Measurements from ENCODE around the gene SEZ6L2. TPM values are rescaled to one million over a fixed set of nuclear protein-coding genes. Genes with fewer than 3 reads are reported as not detected.

Gene SEZ6L2
- total RNA-seq, 2 experiments from 2014 or later = 0.11 to 0.13 TPM

DNA sequence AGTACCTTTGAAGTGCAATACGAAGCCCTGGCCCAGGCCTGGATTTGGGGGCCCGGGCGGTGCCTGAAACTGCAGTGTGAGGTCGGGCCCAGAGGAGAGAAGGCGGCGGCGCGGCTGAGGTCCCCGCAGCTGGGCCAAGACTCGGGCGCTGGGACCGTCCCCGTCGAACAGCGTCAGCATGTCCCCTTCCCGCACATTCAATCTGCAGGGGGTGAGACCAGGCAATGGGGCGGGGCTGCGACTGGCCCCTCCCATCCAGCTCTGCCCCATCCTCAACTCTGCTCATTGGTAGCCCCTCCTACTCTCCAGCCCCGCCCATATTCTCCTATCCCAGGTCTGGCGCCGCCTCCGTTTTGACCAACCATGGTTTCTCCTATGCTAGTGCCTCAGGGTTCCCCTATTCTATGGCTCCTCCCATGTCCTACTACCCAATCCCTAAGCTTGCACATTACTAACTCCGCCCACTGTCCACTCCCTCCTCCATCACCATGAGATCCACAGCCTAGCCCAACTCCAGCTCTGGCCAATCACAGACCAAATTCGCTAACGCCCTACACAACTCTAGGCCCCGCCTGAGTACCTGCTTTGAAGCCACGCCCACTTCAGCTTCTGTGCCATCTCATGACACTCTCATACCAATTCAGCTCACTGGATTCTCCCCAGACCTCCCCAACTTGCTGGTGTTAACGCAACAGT is 21.9 kb downstream of the SEZ6L2 start:
- ATAC-seq (peak; percentile 89), DNase-seq (peak; percentile 81)
- no peak overlapping the region for H3K27ac Mint-ChIP-seq
- peaks cover 16% of the 10 kb centered on the region for H3K4me1 Mint-ChIP-seq (ENCODE audit: low read depth)
- POLR2A ChIA-PET = interaction anchor here (0.9 to 1.5 kb wide), 5 partner anchors 13 to 74 kb away, joined by 3 to 5 read pairs (median 3); partner anchors contain the start of gene KCTD13
- TF ChIP-seq, protein P1, sequence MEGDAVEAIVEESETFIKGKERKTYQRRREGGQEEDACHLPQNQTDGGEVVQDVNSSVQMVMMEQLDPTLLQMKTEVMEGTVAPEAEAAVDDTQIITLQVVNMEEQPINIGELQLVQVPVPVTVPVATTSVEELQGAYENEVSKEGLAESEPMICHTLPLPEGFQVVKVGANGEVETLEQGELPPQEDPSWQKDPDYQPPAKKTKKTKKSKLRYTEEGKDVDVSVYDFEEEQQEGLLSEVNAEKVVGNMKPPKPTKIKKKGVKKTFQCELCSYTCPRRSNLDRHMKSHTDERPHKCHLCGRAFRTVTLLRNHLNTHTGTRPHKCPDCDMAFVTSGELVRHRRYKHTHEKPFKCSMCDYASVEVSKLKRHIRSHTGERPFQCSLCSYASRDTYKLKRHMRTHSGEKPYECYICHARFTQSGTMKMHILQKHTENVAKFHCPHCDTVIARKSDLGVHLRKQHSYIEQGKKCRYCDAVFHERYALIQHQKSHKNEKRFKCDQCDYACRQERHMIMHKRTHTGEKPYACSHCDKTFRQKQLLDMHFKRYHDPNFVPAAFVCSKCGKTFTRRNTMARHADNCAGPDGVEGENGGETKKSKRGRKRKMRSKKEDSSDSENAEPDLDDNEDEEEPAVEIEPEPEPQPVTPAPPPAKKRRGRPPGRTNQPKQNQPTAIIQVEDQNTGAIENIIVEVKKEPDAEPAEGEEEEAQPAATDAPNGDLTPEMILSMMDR (IDR thresholded peaks at IDR 0.05) = no peak
- H3K27me3 Mint-ChIP-seq = peaks cover 30% of the 10 kb centered on the region
- intact Hi-C loops (cut with micrococcal nuclease) = no loop called here
- no peaks in the 10 kb centered on the region for H3K9me3 Mint-ChIP-seq
- peak overlapping the region; percentile 61 for H3K4me3 Mint-ChIP-seq
- CTCF ChIA-PET = interaction anchor here (1.4 to 2.0 kb wide), 2 partner anchors 29 to 155 kb away, joined by 6 to 14 read pairs; no protein-coding TSS in a partner anchor
- H3K36me3 Mint-ChIP-seq (ENCODE audit: low read depth) = no peaks in the 10 kb centered on the region

GRCh38 chr16:29876594-29877249 is 22.6 kb downstream of the SEZ6L2 start:
- H3K4me3 Mint-ChIP-seq = peak overlapping the region; percentile 61
- CTCF ChIA-PET = interaction anchor here (1.4 to 2.0 kb wide), 2 partner anchors 28 to 155 kb away, joined by 6 to 14 read pairs; no protein-coding TSS in a partner anchor
- DNase-seq (peak; percentile 50), ATAC-seq (peak; percentile 52)
- POLR2A ChIA-PET = interaction anchor here (0.9 to 1.5 kb wide), 4 partner anchors 12 to 75 kb away, joined by 3 to 4 read pairs (median 3); partner anchors contain the start of gene KCTD13
- TF ChIP-seq, protein P1 (IDR thresholded peaks at IDR 0.05) = no peak
- intact Hi-C loops (cut with micrococcal nuclease) = no loop called here
- no peaks in the 10 kb centered on the region for H3K9me3 Mint-ChIP-seq
- H3K36me3 Mint-ChIP-seq (ENCODE audit: low read depth) = no peaks in the 10 kb centered on the region
- peaks cover 16% of the 10 kb centered on the region for H3K4me1 Mint-ChIP-seq (ENCODE audit: low read depth)
- peaks cover 30% of the 10 kb centered on the region for H3K27me3 Mint-ChIP-seq
- H3K27ac Mint-ChIP-seq = no peak overlapping the region

DNA sequence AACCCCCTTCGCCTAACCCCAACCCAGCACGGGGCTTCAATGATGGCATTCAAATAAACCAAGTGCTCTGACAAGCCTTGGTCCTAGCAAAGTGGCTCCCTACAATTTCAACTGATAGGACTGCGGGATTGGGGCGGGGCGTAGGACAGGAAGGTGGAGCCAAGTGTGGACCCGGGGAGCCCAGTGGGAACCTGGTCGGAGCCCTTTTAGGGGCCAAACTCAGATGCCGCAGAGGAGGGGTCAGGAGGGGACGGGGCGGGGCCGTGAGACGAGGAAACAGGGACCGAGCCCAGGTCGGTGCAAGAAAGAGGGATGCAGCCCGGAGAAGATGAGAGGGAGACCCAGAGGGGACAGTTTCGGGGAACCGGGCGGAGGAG is 23.1 kb downstream of the SEZ6L2 start:
- CTCF ChIA-PET = interaction anchor here (0.8 kb wide), 1 partner anchor 8 kb away, joined by 4 read pairs; no protein-coding TSS in a partner anchor

DNA sequence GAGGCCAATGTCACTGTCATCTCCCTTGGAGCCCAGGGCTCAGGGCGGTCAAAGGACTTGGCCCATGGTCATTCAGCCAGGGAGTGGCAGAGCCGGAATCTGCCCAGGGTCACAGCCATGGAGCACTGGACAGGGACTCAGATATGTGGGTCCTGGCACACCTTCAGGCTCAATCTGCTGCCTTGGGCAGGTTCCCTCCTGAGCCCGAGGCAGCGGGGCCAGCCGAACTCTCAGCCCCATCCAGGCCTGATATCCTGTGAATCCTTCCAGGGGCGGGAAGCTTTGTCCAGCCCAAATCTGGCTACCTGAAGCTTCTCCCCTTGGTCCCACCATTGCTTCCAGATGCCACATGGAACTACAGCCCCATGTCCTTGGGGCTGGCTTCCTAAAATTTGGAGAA is 24.1 kb downstream of the SEZ6L2 start:
- Mint-ChIP-seq H3K36me3 (ENCODE audit: low read depth) (no peaks in the 10 kb centered on the region), H3K4me3 (no peak overlapping the region), H3K4me1 (ENCODE audit: low read depth) (peaks cover 16% of the 10 kb centered on the region), H3K9me3 (no peaks in the 10 kb centered on the region), H3K27me3 (peaks cover 28% of the 10 kb centered on the region), H3K27ac (no peak overlapping the region)
- ChIA-PET POLR2A (interaction anchor here (0.8 kb wide), 2 partner anchors 51 to 87 kb away, joined by 3 read pairs; partner anchors contain the start of gene KCTD13), CTCF (interaction anchor here (0.8 kb wide), 1 partner anchor 9 kb away, joined by 4 read pairs; no protein-coding TSS in a partner anchor)
- ATAC-seq (no peak), DNase-seq (no peak)
- TF ChIP-seq, protein P1 (IDR thresholded peaks at IDR 0.05) = no peak
- intact Hi-C loops (cut with micrococcal nuclease) = no loop called here

More for the DNA sequence above, 23.1 kb downstream of the SEZ6L2 start:
- peaks cover 30% of the 10 kb centered on the region for H3K27me3 Mint-ChIP-seq
- intact Hi-C loops (cut with micrococcal nuclease) = no loop called here
- H3K4me1 Mint-ChIP-seq (ENCODE audit: low read depth) = peaks cover 16% of the 10 kb centered on the region
- no peaks in the 10 kb centered on the region for H3K9me3 Mint-ChIP-seq
- POLR2A ChIA-PET = interaction anchor here (0.8 kb wide), 1 partner anchor 86 kb away, joined by 3 read pairs; no protein-coding TSS in a partner anchor
- ATAC-seq (no peak), DNase-seq (no peak)
- H3K4me3 Mint-ChIP-seq = peak overlapping the region; percentile 61
- H3K27ac Mint-ChIP-seq = no peak overlapping the region
- H3K36me3 Mint-ChIP-seq (ENCODE audit: low read depth) = no peaks in the 10 kb centered on the region
- TF ChIP-seq, protein P1 (IDR thresholded peaks at IDR 0.05) = no peak
